Measurements from ENCODE around the gene SORL1.
A peak's percentile ranks its signal among the peaks of the same experiment; 100 is the strongest.
"Not testable (repeated sequence)": the region's sequence is repeated elsewhere in the genome, so short reads cannot be mapped to it uniquely, and the experiment has no call there.

The SORL1 gene

GRCh38 chr11:121479698-121480238 lies 27.7 kb downstream of the SORL1 start:
- peak; percentile 75 for DNase-seq

GRCh38 chr11:121481484-121482230 lies 29.5 kb downstream of the SORL1 start:
- DNase-seq = not testable (repeated sequence)

DNA sequence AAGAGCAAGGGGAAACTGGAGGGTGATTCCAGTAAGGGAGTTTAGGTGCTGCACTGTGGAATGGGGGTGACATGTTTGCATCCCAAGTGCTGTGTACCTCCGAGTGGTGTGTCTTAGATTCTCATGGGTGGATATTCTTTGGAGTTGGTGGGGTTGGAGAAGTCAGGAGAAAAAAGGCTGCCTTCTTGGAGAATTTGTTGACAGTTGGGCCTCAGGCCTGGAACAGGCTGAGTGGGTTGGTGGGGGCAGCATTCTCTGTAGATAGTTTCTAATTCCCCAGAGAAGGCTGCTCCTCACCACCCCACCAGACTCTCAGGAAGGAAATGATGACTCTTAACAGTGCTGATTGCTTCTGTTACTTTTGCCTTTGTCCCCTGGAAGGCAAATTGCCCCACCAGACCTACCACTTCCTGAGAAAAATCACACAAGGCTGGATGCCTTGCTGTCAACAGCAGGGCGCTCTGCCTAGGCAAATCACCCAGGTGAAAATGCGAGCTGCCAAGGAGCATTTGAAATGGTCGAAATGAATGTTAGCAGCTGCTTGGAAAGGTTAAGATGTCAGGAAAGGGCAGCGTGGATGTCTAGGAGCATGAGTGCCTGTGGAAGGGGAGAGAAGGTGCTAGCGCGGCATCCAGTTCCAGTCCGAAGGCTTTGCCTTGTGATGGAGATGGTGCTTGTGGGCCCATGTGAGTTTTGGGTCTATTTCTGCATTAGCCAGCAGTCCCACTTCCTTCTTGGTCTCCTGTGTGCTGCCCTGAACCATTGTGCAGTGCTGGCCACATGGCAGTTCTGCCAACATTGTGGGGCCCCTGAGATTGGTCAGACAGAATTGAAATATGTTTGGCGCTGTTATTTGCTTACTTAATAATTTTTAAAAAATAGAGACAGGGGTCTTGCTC lies 30.4 kb downstream of the SORL1 start:
- no peak for DNase-seq

GRCh38 chr11:121483805-121484480 lies 31.8 kb downstream of the SORL1 start:
- DNase-seq = no peak

GRCh38 chr11:121485216-121485615 lies 33.1 kb downstream of the SORL1 start:
- no peak for DNase-seq

DNA sequence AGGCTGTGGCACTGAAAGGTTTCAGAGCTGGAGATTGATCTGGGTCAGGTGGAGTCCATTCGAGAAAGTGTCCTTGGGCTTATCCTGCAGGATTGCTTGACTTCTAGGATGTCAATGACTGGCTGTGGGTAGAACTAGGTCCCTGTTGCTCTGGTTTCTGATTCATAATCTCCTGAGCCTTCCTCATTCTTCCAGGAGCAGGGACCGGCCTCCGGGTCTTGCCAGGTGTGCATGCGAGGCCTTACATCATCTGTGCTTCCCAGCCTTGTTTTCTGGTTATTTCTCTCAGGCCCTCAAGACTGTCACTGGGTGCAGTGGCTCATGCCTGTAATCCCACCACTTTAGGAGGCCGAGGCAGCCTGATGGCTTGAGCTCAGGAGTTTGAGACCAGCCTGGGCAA lies 33.9 kb downstream of the SORL1 start:
- no peak for DNase-seq

GRCh38 chr11:121487191-121487590 lies 35.1 kb downstream of the SORL1 start:
- DNase-seq = peak; percentile 24

DNA sequence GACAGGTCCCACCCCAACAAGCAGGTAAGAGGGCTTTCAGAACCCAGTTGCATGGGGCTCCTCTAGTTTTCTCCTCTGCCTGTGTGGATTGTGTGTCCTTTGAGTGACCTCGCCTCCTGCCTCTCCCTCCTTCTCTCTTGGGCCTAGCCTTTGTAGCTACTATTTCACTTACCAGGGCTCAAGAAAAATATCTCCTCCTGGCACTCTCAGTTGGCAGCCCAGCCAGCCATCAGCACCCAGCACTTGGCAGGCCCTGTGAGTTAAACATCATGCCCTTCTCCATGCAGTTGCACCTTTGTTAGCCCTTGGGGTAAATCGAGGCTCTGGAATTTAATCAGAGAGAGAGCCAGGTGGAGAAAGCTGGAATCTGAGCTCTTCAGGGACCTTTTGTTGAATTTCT lies 36.1 kb downstream of the SORL1 start:
- no peak for DNase-seq

- DNase-seq = no peak
Observed at GRCh38 chr11:121488641-121489040, 36.5 kb downstream of the SORL1 start.

DNA sequence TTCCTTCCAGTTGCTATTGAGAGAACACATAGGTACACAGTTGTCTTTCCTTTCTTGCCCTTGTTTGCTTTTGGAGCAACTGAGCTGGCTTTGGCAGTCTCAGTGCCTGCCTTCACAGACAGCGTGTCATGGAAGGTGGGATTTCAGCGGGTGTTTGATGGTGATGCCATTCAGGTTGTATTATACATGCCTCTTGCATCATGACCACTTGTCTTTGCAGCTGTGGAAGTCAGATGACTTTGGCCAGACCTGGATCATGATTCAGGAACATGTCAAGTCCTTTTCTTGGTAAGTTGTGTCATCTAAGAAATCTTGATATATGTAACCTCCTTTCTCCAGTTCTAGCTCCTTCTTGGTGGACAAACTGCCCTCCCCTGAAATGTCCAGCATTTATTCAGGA lies 37.7 kb downstream of the SORL1 start:
- no peak for DNase-seq

DNA sequence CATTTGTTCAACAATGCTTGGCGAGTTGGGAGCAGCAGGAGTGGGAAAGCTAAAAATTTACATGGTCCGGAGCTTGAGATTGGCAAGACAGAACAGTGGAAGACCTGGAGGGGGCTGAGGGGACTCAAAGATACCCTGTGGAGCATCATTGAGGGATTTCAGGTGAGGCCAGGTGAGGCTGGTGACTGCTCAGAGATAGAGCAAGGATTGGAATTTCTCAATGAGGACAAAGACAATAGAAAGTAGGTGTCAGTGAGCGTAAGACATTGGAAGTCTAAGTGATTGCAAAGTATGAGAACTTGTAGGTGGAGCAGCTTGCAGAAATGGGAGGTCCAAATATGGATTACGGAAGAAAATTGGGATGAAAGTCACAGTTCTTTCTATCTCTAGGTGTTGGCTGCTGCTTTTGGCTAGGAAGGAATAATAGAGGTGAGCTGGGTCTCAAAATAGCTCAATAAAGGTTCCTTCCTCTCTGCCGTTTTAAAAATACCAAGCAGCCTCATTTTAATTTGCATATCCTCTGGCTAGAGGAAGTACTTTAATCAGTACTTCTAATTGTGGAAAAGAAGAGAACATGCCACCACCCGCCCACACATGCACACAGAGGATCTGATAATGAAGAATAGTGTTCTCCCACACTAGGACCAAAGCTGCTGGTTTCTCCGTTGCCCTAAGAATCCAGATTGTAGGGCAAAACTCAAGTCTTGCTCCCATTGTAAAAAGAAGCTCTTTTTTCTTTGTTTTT lies 42.4 kb downstream of the SORL1 start:
- peak; percentile 40 for DNase-seq

GRCh38 chr11:121497176-121497998 lies 45.3 kb downstream of the SORL1 start:
- DNase-seq = no peak

GRCh38 chr11:121499405-121499804 lies 47.3 kb downstream of the SORL1 start:
- no peak for DNase-seq

DNA sequence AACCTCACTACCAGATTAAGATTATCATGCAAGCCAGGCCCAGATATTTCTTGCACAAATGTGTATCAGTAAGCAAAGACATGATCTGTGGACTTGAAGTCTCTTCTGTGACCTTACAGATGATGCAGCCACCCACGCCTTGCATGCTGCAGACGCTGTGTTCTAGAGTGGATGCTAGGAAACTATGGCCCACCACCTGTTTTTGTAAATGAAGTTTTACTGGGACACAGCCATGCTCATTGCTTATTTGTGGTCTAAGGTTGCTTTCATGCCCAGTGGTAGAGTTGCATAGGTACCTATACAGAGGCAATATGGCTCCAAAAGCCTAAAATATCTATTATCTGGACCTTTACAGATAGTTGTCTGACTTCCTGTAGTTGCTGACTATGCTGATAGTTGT lies 48.2 kb downstream of the SORL1 start:
- DNase-seq = no peak

- no peak for DNase-seq
Observed at GRCh38 chr11:121500717-121501116, 48.6 kb downstream of the SORL1 start.

- DNase-seq = no peak
Observed at GRCh38 chr11:121503051-121503450, 50.9 kb downstream of the SORL1 start.

DNA sequence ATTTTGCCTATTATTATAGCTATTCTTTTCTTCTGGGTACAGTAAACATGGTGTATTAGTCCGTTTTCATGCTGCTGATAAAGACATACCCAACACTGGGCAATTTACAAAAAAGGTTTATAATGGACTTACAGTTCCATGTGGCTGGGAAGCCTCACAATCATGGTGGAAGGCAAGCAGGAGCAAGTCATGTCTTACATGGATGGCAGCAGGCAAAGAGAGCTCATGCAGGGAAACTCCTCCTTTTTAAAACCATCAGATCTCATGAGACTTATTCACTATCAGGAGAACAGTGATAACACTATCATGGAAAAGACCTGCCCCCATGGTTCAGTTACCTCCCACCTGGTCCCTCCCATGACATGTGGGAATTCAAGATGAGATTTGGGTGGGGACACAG lies 54.1 kb downstream of the SORL1 start:
- DNase-seq = not testable (repeated sequence)

DNA sequence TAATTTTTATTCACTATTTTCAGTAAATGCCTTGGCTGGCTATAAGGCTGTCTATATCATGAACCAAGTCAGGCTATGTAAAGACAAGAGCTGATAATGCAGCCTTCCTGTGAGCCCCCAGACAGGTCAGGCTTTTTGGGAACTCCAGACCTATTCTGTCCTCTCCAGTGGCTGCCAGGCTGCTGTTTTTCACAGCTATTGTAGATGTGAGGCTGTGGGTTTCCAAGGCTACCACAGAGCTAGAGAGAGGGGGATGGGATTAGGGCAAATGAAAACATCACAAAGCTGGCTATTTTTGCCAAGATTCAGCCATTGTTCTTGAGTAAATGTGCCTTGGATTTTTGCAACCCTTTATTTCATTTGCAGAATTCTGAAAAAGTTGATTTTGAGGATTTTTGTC lies 56.3 kb downstream of the SORL1 start:
- DNase-seq = no peak

DNA sequence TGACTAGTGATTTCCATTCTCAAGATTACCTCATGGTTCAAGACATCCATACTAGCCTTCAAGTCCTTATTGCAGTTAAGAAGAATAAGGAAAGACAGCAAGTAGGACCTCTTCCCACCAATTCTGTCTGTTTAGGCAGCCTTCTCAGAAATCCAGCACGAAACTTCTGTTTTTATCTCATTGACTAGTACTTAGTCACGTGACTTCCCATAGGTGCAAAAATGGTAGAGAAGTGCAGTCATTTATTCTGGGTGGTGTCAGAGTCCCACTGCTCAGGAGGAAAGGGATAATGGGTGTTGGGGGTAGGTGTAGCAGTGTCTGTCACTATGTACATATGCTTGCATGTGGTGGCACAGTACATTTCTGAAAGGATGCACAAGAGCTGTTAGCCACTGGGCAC lies 58.3 kb downstream of the SORL1 start:
- no peak for DNase-seq

DNA sequence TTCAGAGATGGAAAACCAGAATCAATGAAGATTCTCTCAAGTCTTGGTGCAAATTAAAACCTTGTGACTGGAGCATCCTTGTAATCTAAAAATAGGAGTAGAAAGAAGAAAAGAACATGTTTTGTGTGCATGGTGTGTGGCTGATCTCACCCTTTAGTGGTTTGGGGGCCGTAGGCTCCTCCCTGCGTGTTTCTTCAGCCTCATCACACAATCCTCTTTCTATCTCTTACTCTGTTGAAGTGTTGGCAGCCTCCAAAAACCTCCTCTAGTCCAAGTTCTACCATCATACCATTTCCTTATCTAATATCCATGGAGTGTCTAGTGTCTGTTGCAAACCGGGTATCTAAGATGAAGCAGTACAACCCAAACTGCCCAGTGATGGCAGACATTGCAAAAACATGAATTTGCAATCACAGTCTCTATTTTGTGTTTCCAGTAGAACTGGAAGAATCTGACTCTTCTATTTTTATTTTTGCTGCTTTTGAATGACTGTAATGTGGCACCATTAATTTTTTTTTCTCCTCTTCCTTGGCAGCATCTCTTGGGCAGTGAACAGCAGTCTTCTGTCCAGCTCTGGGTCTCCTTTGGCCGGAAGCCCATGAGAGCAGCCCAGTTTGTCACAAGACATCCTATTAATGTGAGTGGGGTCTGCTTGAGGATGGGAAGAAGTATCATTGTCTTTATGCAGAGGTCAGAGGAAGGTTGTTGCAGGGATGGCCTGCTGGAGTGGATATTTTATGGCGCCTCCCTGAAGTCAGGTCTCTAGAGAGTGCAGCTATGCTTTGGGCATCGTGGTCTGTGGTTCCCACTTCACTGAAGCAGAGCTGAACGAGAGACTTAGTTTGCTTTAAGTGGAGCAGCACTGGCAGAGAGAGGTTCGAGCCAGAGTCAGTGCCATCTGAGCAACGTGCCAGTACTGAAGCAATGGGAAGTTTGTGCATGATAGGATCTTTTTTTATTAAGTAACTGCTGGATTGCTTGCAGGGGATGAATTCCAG lies 60.7 kb downstream of the SORL1 start:
- no peak for DNase-seq

Data from NCI-H526 treated with DMSO at 0.1 percent for 48 hours (cell line).